ENCODE measurements around the gene DCC.

The DCC gene

GRCh38 chr18:52907543-52908308 is 567.7 kb downstream of the DCC start:
- POLR2A ChIA-PET, result no interaction called here
- TF ChIP-seq FOXK2 (IDR thresholded peaks at IDR 0.05), result no peak
- no peak for TF ChIP-seq CTBP1 (IDR thresholded peaks at IDR 0.05; ENCODE audit: borderline replicate concordance)
- no peak for TF ChIP-seq HDGF (IDR thresholded peaks at IDR 0.05; ENCODE audit: borderline replicate concordance)
- TF ChIP-seq SUZ12 (IDR thresholded peaks at IDR 0.05), result no peak
- no peak for TF ChIP-seq L3MBTL2 (conservative IDR thresholded peaks at IDR 0.05)
- no peak for TF ChIP-seq BHLHE40 (IDR thresholded peaks at IDR 0.05; ENCODE audit: borderline replicate concordance)
- TF ChIP-seq FOXA1 (IDR thresholded peaks at IDR 0.05), result no peak
- no peak for TF ChIP-seq ELF4 (IDR thresholded peaks at IDR 0.05)
- TF ChIP-seq PKNOX1 (IDR thresholded peaks at IDR 0.05), result no peak
- TF ChIP-seq NFRKB (IDR thresholded peaks at IDR 0.05), result no peak
- no peak for TF ChIP-seq FOXM1 (IDR thresholded peaks at IDR 0.05; ENCODE audit: borderline replicate concordance)
- no peak for TF ChIP-seq TARDBP (IDR thresholded peaks at IDR 0.05)
- no peak for TF ChIP-seq SP1 (IDR thresholded peaks at IDR 0.05)
- TF ChIP-seq LEF1 (IDR thresholded peaks at IDR 0.05; ENCODE audit: borderline replicate concordance), result no peak
- no peak for TF ChIP-seq ZNF384 (IDR thresholded peaks at IDR 0.05)
- TF ChIP-seq ARNT (IDR thresholded peaks at IDR 0.05), result no peak
- DNase-seq (ENCODE audit: extremely low spot score), result no peak
- CTCF ChIA-PET, result no interaction called here

GRCh38 chr18:52914148-52914547 is 574.2 kb downstream of the DCC start:
- TF ChIP-seq ZNF384 (IDR thresholded peaks at IDR 0.05), result no peak
- TF ChIP-seq CTBP1 (IDR thresholded peaks at IDR 0.05; ENCODE audit: borderline replicate concordance), result no peak
- TF ChIP-seq HDGF (IDR thresholded peaks at IDR 0.05; ENCODE audit: borderline replicate concordance), result no peak
- no peak for TF ChIP-seq LEF1 (IDR thresholded peaks at IDR 0.05; ENCODE audit: borderline replicate concordance)
- no peak for TF ChIP-seq SP1 (IDR thresholded peaks at IDR 0.05)
- TF ChIP-seq ELF4 (IDR thresholded peaks at IDR 0.05), result no peak
- no peak for TF ChIP-seq BHLHE40 (IDR thresholded peaks at IDR 0.05; ENCODE audit: borderline replicate concordance)
- DNase-seq (ENCODE audit: extremely low spot score), result no peak
- ChIA-PET POLR2A (no interaction called here), CTCF (no interaction called here)

- ChIA-PET POLR2A (no interaction called here), CTCF (interaction anchor here (0.6 kb wide), 1 partner anchor 16 kb away, joined by 3 read pairs; no protein-coding TSS in a partner anchor)
- no peak for TF ChIP-seq FOXK2 (IDR thresholded peaks at IDR 0.05)
These were observed 580.7 kb downstream of the DCC start for GRCh38 chr18:52920665-52921064.

GRCh38 chr18:52933356-52933755 is 593.4 kb downstream of the DCC start:
- ChIA-PET CTCF (no interaction called here), POLR2A (no interaction called here)
- no peak for DNase-seq (ENCODE audit: extremely low spot score)
- no peak for TF ChIP-seq PKNOX1 (IDR thresholded peaks at IDR 0.05)
- no peak for TF ChIP-seq FOXA1 (IDR thresholded peaks at IDR 0.05)
- no peak for TF ChIP-seq HDGF (IDR thresholded peaks at IDR 0.05; ENCODE audit: borderline replicate concordance)
- no peak for TF ChIP-seq SP1 (IDR thresholded peaks at IDR 0.05)

More at GRCh38 chr18:52920665-52921064, 580.7 kb downstream of the DCC start:
- DNase-seq (ENCODE audit: extremely low spot score), result no peak

- ChIA-PET CTCF (no interaction called here), POLR2A (no interaction called here)
- TF ChIP-seq LEF1 (IDR thresholded peaks at IDR 0.05; ENCODE audit: borderline replicate concordance) (no peak), SP1 (IDR thresholded peaks at IDR 0.05) (no peak), L3MBTL2 (conservative IDR thresholded peaks at IDR 0.05) (no peak), ELF4 (IDR thresholded peaks at IDR 0.05) (no peak), TARDBP (IDR thresholded peaks at IDR 0.05) (no peak), SUZ12 (IDR thresholded peaks at IDR 0.05) (no peak), FOXA1 (IDR thresholded peaks at IDR 0.05) (no peak), CTBP1 (IDR thresholded peaks at IDR 0.05; ENCODE audit: borderline replicate concordance) (no peak), NFRKB (IDR thresholded peaks at IDR 0.05) (no peak), PKNOX1 (IDR thresholded peaks at IDR 0.05) (no peak), FOXM1 (IDR thresholded peaks at IDR 0.05; ENCODE audit: borderline replicate concordance) (no peak)
- no peak for DNase-seq (ENCODE audit: extremely low spot score)
These were observed 596.9 kb downstream of the DCC start for GRCh38 chr18:52936931-52937330.

- TF ChIP-seq BHLHE40 (IDR thresholded peaks at IDR 0.05; ENCODE audit: borderline replicate concordance) (no peak), SP1 (IDR thresholded peaks at IDR 0.05) (no peak), ZNF384 (IDR thresholded peaks at IDR 0.05) (no peak), FOXM1 (IDR thresholded peaks at IDR 0.05; ENCODE audit: borderline replicate concordance) (no peak)
- DNase-seq (ENCODE audit: extremely low spot score), result no peak
- POLR2A ChIA-PET, result no interaction called here
- CTCF ChIA-PET, result no interaction called here
These were observed 597.8 kb downstream of the DCC start for GRCh38 chr18:52937840-52938239.

- TF ChIP-seq FOXM1 (IDR thresholded peaks at IDR 0.05; ENCODE audit: borderline replicate concordance) (no peak), LEF1 (IDR thresholded peaks at IDR 0.05; ENCODE audit: borderline replicate concordance) (no peak), ARNT (IDR thresholded peaks at IDR 0.05) (no peak), FOXK2 (IDR thresholded peaks at IDR 0.05) (no peak), SUZ12 (IDR thresholded peaks at IDR 0.05) (no peak), FOXA1 (IDR thresholded peaks at IDR 0.05) (no peak), NFRKB (IDR thresholded peaks at IDR 0.05) (no peak)
- ChIA-PET POLR2A (no interaction called here), CTCF (no interaction called here)
- no peak for DNase-seq (ENCODE audit: extremely low spot score)
These were observed 605.6 kb downstream of the DCC start for GRCh38 chr18:52945552-52945951.

Measured in HEK293T (cell line).